Stimulated activated CD4-positive, alpha-beta T cell treated with anti-CD3 and anti-CD28 coated beads, TNF-alpha, amount 100 ng/mL, for 4 hours (primary cell): ENCODE data around the gene F12.
A peak's percentile ranks its signal among the peaks of the same experiment; 100 is the strongest.
"Not testable (repeated sequence)": the region's sequence is repeated elsewhere in the genome, so short reads cannot be mapped to it uniquely, and the experiment has no call there.

Experiments used
- DNase-seq, 3 experiments: peaks; one replicate each; pipeline ENCODE4 v3.0.0-alpha.2; 2020; ENCODE audit warnings: low read depth in 3 of 3

Gene F12

DNA sequence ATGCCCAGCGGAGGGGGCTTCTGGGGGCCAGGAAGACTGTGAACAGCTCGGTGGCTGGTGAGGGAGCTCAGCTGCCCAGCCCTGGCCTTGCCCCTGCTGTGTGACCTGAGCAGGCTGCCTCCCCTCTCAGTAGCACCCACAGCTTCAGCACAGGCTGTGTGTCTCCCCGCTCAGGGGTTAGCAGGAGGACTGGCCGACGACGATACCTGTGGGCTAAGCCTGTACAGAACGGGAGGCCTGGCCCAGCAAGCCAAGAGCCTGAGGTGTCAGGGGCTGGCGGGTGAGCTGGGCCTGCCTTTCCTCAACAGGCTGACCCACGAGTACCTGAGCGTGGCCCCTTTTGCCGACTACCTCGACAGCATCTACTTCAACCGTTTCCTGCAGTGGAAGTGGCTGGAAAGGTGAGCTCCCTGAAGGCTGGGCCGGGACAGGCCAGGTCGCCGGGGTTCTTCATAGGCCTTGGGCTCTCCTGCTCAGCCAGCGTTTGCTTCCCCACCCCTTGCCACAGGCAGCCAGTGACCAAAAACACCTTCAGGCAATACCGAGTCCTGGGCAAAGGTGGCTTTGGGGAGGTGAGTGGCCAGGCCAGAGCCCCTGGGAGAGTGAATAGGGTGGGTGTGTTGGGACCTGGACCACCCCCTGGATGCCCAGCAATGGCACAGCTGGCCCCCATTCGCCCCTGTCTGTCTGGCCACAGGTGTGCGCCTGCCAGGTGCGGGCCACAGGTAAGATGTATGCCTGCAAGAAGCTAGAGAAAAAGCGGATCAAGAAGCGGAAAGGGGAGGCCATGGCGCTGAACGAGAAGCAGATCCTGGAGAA, 23.7 kb upstream of the F12 start:
- DNase-seq, result no peak

DNA sequence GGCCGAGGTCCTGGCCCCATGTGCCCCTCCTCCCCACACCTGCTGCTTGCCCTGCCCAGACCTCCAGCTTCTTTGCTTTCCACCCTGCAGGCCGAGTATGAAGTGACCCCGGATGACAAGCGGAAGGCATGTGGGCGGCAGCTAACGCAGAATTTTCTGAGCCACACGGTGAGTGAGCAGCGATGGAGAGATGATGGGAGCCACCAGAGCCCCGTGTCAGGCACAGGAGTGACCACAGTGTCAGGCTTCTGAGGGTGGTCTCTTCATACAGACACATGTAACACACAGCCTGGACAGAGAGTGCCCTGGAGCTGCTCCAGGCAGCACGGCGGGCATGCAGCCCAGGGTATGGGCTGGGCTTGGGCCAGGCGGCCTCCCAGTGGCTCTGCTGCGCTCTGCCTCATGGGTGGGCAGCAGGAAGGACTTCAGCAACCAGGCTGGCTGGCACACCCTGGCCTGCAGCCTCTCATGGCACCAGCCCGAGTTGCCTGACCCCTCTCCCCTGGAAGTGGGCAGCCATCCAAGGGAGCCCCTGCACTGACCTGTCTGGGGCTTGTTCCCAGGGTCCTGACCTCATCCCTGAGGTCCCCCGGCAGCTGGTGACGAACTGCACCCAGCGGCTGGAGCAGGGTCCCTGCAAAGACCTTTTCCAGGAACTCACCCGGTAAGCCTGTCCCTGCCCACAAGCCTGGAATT, 22.9 kb upstream of the F12 start:
- no peak for DNase-seq

DNA sequence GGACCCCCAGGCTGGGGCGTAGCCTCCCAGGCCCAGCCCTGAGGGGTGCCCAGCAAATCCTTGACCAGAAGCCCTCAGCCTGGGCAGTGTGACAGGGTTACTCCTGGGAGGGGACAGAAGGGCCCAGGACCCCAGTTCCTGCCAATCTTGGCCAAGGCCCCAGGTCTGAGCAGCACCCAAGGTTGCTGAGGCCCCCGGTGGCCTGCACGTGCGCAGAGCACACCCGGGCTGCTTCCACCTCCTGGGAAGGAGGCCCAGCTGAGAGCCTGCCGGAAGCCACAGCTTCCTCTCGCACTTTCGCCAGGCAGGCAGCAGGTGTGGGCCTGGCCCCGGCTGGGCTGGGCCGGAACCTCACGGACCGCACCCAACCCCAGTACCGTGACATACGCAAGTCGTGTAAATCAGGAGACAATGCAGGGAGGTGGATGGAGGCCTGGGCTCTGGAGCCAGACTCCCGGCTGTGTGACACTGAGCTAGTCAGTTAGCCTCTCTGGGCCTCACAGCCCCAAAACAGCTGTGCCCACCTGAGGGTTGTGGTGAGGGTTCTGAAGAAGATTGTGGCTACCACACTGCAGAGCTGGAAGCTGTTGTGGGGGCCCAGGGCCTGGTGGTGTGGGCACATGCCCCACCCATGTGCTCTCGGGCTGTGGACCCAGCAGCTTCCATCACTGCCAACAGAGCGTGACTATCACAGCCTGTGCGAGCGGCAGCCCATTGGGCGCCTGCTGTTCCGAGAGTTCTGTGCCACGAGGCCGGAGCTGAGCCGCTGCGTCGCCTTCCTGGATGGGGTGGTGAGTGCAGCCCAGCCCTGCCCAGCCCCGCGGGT, 22.2 kb upstream of the F12 start:
- peak in 1 of 3 experiments; percentile 33 for DNase-seq

DNA sequence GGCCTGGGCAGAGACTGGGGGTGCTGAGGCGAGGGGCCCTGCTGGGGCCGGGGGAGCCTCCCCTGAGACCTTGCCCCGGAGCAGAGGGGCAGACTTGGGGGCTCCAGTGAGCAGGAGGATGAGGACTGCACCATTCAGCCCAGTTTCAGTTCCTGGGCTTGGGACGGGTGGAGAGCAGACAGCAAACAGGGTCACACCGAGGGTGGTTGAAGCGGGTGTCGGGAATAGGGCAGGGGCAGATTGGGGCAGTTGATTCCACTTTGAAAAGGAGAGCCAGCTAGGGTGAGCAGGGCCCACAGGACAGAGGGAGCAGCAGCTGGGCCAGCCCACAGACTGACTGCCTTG, 21.6 kb upstream of the F12 start:
- DNase-seq, result no peak

DNA sequence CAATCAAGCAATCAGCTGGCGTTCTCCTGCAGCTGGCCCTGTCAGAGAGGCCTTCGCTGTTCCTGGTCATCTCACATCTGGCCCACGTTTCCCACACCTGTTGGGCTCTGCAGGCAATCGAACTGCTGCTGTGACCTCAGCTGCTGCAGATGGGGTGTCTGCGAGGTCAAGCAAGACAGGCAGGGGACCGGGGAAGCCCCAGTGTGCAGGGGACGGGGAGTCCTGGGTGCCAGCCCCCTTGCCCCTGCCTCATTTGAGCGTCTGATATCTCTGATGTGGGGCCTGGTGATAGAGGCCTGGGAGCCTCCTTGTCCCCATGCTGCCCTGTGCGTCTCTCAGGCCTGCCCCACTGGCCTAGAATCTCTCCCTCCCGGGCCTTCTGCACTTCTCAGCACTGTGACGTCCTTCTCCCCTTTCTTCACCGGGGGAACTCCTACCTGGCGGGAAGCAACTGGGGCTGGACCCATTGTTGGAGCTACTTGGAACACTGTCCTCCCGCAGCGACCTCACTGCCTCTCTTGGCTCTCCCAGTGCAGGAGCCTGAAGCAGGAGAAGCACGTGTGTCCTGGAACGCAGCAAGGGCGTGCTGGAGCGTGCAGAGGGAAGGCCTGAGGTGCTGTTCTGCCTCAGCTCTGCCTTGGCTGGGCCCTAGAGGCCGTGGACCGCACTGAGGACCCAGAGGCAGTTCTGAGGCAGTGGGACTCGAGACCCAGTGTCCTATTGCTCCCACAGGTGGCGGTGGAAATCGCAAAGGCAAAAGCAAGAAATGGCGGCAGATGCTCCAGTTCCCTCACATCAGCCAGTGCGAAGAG, 21.0 kb upstream of the F12 start:
- no peak for DNase-seq

DNA sequence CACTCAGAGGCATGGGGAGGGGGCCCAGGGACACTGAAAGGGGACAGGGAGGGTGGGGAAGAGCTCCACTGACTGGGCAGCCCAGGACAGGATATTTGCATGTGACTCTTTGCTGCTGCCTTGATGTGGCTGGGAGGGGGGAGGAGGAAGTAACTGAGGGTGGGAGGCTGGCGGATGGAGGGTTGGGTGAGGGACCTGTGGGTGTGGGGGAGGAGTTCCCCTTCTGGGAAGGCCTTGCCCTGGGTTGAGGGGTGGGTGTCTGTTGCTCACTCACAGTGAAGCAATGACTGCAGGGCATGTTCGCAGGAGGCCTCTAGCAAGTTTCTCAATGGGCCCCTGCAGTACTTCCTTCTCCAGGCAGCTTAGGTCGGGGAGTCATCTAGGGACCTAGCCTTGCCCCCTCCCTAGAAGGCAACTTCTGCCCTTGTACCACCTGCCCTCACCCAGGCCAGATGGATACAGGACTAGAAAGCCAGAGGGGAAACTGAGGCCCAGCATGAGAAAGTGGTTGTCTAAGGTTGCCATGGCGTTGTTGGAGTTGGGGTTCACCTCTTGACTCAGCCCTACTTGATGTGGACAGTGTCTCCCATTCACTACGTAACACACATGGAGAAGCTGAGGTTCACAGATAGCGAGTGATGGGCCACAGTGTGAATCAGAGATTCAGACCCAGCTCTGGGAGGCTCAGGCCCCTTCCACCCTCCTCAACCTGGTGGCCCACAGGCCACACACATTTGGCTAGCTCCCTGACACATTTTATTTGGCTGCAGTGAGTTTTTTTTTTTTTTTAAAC, 20.1 kb upstream of the F12 start:
- DNase-seq, result peak; percentile 65 to 86 (median 86)

DNA sequence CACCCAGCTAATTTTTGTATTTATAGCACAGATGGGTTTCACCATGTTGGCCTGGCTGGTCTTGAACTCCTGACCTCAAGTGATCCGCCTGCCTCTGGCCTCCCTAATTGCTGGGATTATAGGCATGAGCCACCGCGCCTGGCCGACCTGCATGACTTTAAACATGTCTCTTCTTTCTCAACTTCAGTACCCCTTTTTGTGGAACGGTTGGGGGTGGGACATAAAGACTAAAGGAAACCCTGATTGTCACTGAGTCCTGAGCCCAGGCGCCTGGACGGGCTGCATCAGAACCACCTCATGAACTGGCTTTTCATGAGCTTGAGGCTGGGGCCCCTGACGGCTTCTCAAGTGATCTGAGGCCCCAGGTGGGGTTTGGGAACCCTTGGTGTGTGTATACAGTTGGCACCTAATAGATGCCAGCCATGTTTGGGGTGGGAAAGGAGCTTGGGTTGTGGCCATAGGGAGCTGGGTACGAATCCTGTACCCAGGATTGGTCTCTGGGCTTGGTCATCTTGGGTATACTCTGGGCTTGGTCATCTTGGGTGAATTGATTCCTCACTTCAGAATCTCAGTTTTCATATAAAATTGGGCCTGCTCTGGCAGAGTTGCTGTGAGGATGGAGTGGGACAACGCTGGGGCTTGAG, 19.3 kb upstream of the F12 start:
- DNase-seq, result no peak

DNA sequence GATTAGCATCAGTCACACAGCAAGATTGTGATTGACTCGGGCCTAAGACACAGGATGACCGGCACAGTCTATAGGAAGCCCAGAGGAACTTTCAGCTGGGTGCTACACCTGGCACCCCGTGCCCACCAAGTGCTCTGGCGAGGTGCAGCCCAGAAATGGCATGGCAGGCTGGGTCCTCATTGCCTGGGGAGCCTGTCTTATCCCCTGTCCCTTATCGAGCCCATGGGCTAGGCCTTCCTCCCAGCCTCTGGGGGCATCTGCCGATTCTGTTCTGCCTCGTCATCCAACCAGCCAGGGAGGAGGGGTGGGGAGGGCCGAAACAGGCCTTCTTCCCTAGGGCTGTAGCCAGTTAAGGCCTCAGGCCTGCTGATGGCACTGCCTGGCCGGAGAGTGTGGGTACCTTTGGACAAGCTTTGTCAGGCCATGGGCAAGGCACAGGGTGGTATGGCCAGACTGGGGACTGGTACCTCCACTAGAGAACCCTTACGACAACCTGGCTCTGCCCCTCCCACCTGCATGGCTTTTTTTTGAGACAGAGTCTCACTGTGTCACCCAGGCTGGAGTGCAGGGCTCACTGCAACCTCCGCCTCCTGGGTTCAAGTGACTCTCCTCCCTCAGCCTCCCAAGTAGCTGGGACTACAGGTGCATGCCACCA, 18.7 kb upstream of the F12 start:
- DNase-seq, result no peak

DNA sequence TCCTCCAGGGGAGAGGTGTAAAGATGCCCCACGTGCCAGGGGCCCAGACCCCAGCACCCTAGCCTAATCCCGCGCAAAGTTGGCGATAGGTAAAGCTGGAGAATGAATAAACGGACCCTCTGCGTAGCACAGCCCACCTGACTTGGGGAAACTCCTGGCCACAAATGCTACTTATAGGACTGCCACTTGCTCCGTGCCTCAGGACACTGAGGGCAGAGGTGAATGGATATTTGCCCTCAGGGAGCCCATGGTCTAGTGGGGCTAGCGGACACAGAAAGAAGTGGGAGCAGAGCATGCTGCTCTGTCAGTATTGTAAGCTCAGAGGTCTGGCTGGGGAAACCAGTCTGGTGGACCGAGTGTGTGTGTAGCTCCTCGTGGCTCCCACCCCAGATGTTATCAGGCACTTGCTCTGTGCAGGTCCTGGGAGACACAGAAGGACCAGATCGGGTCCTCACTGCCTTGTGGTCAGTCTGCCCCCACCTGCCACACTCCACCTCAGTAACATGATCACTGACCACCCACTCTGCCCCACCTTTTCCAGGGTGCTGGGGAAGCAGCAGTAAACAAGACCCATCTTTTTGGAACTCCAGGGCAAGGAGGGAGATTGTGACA, 18.0 kb upstream of the F12 start:
- DNase-seq, result no peak

DNA sequence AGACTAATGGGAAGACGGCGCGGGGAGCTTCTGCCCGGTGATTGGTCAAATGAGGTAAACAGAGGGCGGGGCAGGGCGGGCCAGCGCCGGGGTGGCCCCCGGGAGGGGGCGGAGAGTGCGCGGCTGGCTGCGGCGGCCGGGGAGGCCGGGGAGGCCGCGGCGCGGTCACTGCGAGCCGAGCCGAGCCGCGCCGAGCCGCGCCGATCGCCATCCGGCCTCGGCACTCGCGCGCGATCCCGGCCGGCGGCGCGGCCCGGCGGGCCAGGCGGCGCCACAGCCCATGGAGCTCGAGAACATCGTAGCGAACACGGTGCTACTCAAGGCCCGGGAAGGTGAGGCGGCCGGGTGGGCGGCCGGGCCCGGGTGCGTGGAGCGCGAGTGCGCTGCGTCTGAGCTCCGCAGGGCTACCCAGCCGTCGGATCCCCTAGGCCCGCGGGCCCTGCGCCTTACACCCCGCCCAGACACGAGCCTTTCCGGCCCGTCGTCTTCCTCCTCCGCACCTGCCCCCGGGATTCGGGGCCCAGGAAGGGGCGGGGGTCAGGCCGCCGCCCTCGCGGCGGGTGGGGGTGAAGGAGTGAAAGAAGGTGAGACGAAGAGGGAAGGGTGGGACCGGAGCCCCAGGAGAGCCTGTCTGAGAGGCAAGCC, 17.3 kb upstream of the F12 start, which contains the start of gene GRK6:
GRK6 (plus strand) TSS at position 111 of the 645 bp plus-strand sequence; CDS start at position 281, 170 bp downstream.
- DNase-seq, result peak in 1 of 3 experiments; percentile 55

DNA sequence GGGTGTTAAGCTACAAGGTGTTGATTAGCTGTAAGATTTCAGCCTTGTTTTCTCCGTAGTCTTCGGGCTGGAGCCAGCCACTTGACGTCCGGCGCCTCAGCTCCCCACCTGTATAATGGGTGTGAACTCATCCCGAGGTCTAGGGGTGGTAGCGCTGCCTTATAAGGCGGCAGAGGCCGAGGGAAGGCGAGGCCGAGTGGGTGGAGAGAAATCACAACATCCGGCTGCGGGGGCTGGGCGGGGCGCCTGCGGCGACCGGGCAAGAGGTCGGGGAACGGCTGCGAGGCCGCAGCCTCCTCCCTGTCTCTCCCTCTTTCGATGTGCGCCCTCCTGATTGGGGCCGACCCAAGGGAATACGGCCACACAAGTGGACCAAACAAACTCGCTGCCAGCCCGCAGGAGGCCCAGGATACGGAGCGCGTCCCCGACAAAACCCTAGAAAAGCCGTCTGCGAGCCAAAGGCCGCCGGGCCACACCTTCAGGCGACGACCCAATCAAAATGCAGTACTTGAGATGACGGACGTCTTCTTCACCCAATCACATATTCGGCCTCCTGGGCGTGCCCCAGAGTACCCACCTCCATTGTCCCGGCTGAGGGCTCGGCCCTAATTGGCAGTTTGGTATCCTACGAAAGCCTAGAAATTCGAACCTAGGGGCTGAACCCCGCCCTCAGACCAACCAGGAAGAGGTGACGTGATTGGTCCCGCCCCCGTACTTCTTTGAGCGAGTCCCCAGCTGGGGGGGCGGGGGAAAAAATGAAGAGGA, 16.6 kb upstream of the F12 start:
- DNase-seq, result peak; percentile 96 to 100 (median 98)

DNA sequence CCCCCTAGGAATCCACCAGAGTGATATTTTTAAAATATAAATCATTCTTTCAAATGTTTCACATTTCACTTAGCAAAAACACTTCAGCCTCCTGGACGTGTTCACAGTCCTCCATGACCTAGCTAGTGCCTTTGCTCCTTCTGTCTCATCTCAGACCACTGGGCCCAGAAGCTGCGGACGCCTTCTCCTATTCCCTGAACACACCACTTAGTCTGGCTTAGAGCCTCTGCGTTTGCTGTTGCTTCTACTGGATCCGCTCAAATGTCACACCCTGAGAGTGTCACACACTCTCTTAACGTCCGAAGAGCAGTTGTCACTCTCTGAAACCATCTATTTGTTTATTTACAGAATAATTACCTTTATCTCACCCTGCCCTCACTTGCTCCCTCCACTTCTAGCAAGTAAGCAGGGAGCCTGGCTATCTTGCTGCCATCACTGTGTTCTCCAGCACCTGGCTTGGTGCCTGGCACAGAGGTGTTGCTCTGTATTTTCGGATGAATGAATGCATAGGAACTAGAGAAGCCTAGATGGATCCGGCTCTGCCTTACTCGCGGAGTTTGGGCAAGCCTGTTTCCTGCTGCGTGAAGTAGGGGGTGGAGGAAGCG, 15.9 kb upstream of the F12 start:
- DNase-seq, result no peak

DNA sequence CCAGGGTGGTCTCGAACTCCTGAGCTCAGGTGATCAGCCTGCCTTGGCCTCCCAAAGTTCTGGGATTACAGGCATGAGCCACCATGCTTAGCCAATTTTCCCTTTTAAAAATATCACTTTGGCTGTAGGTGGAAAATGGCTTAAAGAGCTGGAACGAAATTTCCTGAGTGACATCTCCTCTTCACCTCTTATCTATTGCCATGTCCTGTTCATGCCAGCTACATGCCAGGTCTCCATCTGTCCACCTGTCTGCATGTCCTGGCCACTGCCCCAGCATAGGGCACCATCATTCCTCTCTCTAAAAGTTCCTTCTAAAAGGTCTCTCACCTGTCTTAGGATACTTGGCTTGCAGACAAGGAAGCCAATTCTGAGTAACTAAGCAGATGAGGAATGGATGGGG, 14.3 kb upstream of the F12 start:
- no peak for DNase-seq

DNA sequence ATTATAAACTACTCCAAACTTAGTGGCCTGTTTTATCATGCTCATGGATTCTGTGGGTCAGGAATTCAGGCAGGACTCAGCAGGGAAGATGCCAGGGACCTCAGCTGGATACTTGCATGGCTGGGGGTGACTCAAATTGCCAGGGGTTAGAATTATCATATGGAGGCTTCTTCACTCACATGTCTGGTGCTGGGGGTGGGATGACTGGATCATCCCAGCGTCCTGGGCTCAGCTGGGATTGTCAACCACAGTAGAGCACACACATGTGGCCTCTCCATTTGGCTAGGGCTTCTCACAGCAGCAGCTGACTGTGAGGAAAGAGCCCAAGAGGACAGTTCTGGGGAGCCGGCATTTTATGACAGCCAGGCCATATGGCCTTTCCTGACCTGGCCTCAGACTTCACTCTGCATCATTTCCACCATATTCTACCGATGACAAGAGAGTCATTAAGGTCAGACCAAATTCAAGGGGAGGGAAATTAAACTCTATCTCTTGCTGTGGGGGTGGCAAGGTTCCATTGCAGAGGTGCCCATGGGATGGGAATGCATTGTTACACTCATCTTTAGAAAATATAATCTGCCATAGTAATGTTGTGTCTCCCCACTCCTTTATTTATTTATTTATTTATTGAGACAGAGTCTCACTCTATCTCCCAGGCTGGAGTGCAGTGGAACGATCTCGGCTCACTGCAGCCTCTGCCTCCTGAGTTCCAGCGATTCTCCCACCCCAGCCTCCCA, 11.9 kb upstream of the F12 start:
- no peak for DNase-seq

DNA sequence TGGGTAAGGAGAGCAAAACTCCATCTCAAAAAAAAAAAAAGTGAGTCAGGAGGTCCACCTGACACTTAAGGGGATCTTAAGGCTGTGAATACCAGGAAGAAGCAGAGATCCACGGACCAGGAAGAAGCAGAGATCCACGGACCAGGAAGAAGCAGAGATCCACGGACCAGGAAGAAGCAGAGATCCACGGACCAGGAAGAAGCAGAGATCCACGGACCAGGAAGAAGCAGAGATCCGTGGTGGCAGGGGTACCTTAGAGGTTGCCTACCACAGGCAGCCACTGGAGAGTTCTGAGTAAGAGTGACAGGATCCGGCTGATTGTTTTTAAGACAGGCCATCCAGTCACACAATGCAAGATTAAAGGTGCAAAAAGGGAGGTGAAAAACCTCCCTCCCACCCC, 11.1 kb upstream of the F12 start:
- DNase-seq, result not testable (repeated sequence)

DNA sequence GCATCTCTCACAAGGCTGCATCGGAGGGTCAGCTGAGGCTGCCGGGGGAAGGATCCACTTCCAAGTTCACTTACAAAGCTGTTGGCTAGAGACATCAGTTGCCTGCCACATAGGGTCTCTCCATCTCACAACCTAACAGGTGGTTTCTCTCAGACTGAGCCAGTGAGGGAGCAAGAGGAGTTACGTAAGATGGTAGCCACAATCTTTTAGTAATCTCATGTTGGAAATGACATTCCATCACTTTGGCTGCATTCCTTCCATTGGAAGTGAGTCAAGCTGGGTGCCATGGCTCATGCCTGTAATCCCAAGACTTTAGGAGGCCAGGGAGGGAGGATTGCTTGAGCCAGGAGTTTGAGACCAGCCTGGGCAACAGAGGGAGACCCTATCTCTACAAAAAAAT, 9.7 kb upstream of the F12 start:
- DNase-seq, result no peak

DNA sequence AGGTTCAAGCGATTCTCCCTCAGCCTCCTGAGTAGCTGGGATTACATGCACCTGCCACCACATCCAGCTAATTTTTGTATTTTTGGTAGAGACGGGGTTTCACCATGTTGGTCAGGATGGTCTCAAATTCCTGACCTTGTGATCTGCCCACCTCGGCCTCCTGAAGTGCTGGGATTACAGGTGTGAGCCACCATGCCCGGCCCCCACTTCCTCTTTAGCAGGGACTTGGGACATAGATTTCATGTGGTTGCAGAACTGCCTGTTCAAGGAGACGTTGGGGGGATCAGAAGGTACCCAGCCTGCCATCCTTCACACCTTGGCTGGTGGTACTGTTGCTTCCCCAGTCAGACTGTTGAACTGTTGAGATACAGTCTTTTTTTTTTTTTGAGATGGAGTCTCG, 7.7 kb upstream of the F12 start:
- DNase-seq, result not testable (repeated sequence)
